ENCODE results near the gene PSME4.

- no peak for TF ChIP-seq POLR2AphosphoS5 (IDR thresholded peaks at IDR 0.05; ENCODE audit: low read depth)
- TF ChIP-seq EZH2 (IDR thresholded peaks at IDR 0.05; ENCODE audit: low read depth, unreplicated experiment): no peak
- no peak for TF ChIP-seq CTCF (conservative IDR thresholded peaks at IDR 0.05; ENCODE audit: low read depth in 2 of 2)
- TF ChIP-seq REST (IDR thresholded peaks at IDR 0.05; ENCODE audit: unreplicated experiment): no peak
- no peak for TF ChIP-seq STAT1 (IDR thresholded peaks at IDR 0.05; ENCODE audit: unreplicated experiment)
- TF ChIP-seq CREB1 (CRISPR knock-in tag; IDR thresholded peaks at IDR 0.05; ENCODE audit: low read depth): no peak
Measured at GRCh38 chr2:53933329-53933728, 37.5 kb downstream of the PSME4 start.

Measured in GM23338 (cell line).